Spleen (tissue), 7 donors: ENCODE measurements around the gene KSR1.

ENCODE experiments used
- CTCF ChIP-seq, 11 experiments: fragments of 200-600 bp in 7 of 11; fragments of 450-650 bp in 4 of 11; sonication (generic) in 4 of 11; IDR thresholded peaks in 8 of 11; conservative IDR thresholded peaks in 3 of 11; 1 replicate in 7 of 11; 2 replicates in 4 of 11; pipeline versions ENCODE4 v1.4.0 to v1.8.0; 2016 to 2021; ENCODE audit warnings: antibody characterized with exemption in 11 of 11, inconsistent platforms in 4 of 11, mild to moderate bottlenecking in 1 of 11
- POLR2A ChIP-seq, 3 donors: fragments of 450-650 bp; IDR thresholded peaks; one replicate each; pipeline ENCODE4 v1.5.1; 2017; ENCODE audit warnings: antibody characterized with exemption in 3 of 3, mild to moderate bottlenecking in 1 of 3
- POLR2AphosphoS5 ChIP-seq, 3 donors: sonication (generic); formaldehyde crosslinking; IDR thresholded peaks; one replicate each; pipeline ENCODE4 v1.5.1; 2017; ENCODE audit warnings: antibody characterized with exemption in 3 of 3
- donor health status: DM: no; HTN: no; CAD: no; lungs with moderate emphysema.
- donor health status: DM: no; HTN: no; CAD: no.
- donor health status: DM: no; HTN: no; CAD: no.

DNA sequence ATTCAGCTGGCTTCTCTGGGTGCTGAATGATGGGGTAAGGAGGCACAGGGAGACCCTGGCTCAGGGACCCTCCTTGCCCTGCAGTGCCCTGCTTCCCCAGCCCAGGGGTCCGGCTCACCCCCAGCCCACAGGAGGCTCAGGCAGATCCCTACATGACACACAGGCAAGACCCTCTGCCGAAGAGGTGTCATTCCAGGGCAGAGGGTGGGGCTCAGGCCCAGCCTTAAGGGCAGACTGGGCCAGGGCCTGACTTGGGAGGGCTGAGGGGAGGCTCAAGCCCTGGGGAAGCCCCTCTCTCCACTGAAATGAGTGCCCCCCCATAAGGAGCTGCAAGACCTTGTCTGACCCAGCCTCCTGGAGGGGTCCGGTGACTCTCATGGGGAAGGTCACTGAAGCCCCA lies 30.3 kb upstream of the KSR1 start:
- TF ChIP-seq CTCF (IDR thresholded peaks at IDR 0.05 in 8 of 11, conservative IDR thresholded peaks at IDR 0.05 in 3 of 11) (no peak), POLR2A (IDR thresholded peaks at IDR 0.05) (no peak), POLR2AphosphoS5 (IDR thresholded peaks at IDR 0.05) (no peak)
